ENCODE measurements around the gene FIP1L1. TPM values are rescaled to one million over a fixed set of nuclear protein-coding genes. Genes with fewer than 3 reads are reported as not detected.

Gene FIP1L1
- total RNA-seq, 1 donor from 2014 or later = 95.0 TPM

DNA sequence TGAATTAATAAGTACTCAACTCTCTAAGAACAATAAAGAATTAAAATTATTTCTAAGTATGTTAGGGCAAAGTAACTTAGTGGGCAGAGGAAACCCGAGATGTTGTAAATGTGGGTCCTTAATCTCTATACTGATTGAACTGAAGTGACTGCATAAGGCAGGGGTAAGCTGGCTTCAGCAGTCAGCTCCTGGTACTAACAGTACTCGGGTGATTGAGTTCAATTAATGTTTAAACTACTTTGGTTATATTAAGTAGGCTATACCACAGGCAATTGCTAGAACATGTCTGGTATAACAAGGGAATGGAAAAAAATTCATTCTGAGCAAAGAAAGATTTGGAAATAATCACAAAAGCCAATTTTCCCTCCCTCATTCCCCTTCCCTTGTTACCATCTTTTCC, 123.1 kb downstream of the FIP1L1 start:
- Mint-ChIP-seq H3K27me3 (ENCODE audit: low read depth) (no peaks in the 10 kb centered on the region), H3K4me1 (ENCODE audit: low read depth) (no peaks in the 10 kb centered on the region), H3K9me3 (no peaks in the 10 kb centered on the region), H3K4me3 (ENCODE audit: low read depth) (no peak overlapping the region), H3K27ac (no peak overlapping the region), H3K36me3 (ENCODE audit: low read depth) (no peaks in the 10 kb centered on the region)
- intact Hi-C loops (cut with micrococcal nuclease) = no loop called here
- DNase-seq (ENCODE audit: low spot score) = no peak

DNA sequence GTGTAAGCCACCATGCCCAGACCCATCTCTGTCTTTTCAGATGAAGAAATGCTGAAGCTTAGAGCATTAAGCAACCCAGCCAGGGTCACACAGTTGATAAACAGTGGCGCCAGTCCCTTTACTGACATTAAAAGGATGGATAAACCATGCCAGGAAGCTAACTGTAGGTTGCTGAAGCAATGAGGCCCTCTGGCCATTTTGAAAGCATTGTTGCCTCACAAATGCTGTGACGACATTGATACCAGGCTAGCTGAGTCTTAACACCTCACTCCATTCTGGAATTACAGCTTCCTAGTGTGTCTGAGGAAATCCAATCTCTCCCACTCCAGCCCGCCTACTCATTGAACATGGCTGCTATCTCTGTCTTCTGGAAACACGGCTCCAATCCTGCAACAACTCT, 124.1 kb downstream of the FIP1L1 start:
- intact Hi-C loops (cut with micrococcal nuclease) = no loop called here
- no peaks in the 10 kb centered on the region for H3K36me3 Mint-ChIP-seq (ENCODE audit: low read depth)
- no peaks in the 10 kb centered on the region for H3K4me1 Mint-ChIP-seq (ENCODE audit: low read depth)
- DNase-seq (ENCODE audit: low spot score) = no peak
- no peak overlapping the region for H3K4me3 Mint-ChIP-seq (ENCODE audit: low read depth)
- H3K9me3 Mint-ChIP-seq = no peaks in the 10 kb centered on the region
- H3K27ac Mint-ChIP-seq = no peak overlapping the region
- H3K27me3 Mint-ChIP-seq (ENCODE audit: low read depth) = no peaks in the 10 kb centered on the region

DNA sequence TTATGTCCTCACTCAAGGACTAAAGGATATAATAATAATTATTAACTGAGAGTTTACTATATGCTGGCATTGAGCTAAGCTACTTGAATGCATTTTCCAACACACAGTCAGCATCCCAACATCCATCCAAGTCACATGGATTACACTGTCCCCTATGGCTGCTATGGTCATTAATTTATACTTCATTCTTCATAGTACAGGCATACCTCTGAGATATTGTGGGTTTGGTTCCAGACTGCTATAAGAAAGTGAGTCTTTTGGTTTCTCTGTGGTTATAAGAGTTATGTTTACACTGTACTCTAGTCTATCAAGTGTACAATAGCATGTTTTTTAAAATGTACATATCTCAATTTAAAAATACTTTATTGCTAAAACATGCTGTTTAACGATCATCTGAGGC, 124.7 kb downstream of the FIP1L1 start:
- no peak for DNase-seq (ENCODE audit: low spot score)
- H3K27me3 Mint-ChIP-seq (ENCODE audit: low read depth) = no peaks in the 10 kb centered on the region
- no peak overlapping the region for H3K4me3 Mint-ChIP-seq (ENCODE audit: low read depth)
- H3K4me1 Mint-ChIP-seq (ENCODE audit: low read depth) = no peaks in the 10 kb centered on the region
- intact Hi-C loops (cut with micrococcal nuclease) = no loop called here
- H3K27ac Mint-ChIP-seq = no peak overlapping the region
- H3K36me3 Mint-ChIP-seq (ENCODE audit: low read depth) = no peaks in the 10 kb centered on the region
- H3K9me3 Mint-ChIP-seq = no peaks in the 10 kb centered on the region

DNA sequence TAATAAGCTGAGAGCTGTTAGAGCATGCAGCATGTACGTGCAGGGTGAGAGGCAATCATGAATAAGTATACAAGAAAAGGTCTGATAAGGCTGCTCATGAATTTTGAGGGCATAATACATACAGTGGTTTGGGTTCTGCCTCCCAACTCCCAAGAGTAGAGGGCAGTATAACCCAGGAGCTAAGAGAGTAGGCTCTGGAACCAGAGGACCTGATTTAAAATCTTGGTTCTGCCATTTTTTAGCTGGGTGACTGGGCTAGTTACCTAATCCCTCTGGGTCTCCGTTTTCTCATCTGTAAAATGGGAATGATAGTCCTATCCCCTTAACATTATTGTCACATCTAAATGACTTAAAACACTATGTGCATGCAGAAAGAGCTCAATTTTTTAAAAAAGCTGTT, 128.5 kb downstream of the FIP1L1 start:
- DNase-seq (ENCODE audit: low spot score) = no peak
- intact Hi-C loops (cut with micrococcal nuclease) = no loop called here
- no peak overlapping the region for H3K27ac Mint-ChIP-seq
- no peaks in the 10 kb centered on the region for H3K9me3 Mint-ChIP-seq
- no peaks in the 10 kb centered on the region for H3K36me3 Mint-ChIP-seq (ENCODE audit: low read depth)
- H3K4me1 Mint-ChIP-seq (ENCODE audit: low read depth) = no peaks in the 10 kb centered on the region
- no peak overlapping the region for H3K4me3 Mint-ChIP-seq (ENCODE audit: low read depth)
- H3K27me3 Mint-ChIP-seq (ENCODE audit: low read depth) = no peaks in the 10 kb centered on the region

DNA sequence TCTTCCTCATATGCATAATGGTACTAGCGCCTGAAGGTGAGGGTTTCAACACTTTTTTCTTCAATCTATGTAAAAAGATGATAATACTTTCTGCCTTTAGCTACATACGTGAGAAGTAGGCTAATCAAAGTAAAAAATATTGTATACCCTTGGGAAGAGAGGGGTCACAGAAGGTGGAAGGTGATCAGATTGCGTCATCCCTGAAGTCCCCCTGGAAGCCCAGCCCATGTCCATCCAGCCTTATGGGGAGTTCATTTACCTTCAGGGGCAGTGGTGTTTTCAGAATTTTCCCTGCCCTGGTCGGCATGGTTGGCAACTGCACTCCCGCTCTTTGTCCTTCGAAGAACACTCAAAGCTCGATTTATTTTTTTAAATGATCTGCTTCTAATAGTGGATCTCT, 129.6 kb downstream of the FIP1L1 start:
- Mint-ChIP-seq H3K36me3 (ENCODE audit: low read depth) (no peaks in the 10 kb centered on the region), H3K9me3 (no peaks in the 10 kb centered on the region), H3K27me3 (ENCODE audit: low read depth) (no peaks in the 10 kb centered on the region), H3K4me1 (ENCODE audit: low read depth) (no peaks in the 10 kb centered on the region), H3K4me3 (ENCODE audit: low read depth) (no peak overlapping the region), H3K27ac (no peak overlapping the region)
- no peak for DNase-seq (ENCODE audit: low spot score)
- intact Hi-C loops (cut with micrococcal nuclease) = no loop called here

DNA sequence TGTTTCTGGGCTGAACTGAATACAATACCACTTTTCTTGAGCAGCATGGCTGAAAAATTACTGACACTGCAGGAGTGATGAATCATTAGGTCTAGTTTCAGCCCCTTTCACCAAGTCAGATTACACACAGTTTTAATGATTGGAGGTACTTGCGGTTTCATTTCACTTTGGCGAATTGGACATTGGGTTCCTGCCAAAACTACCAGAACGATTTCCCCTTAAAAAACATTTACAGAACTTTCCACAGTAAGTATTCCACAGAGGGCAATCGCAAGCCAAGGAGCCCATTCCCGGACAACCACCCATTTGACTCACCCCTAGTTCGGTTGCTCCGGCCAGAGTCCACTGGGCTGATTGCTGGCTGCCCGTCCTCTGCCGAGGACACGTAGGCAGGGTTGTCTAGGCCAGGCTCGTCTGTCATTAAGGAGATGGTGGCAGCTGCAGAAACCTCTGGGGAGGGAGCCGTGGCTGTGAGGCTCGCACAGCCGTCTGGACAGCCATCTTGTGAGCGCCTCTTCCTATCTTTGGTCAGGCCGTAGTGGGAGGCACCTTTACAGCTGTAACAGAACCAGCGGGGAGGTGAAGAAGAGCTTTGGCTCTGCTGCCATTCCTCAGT, 130.3 kb downstream of the FIP1L1 start:
- intact Hi-C loops (cut with micrococcal nuclease) = no loop called here
- Mint-ChIP-seq H3K27ac (no peak overlapping the region), H3K4me3 (ENCODE audit: low read depth) (no peak overlapping the region), H3K36me3 (ENCODE audit: low read depth) (no peaks in the 10 kb centered on the region), H3K27me3 (ENCODE audit: low read depth) (no peaks in the 10 kb centered on the region), H3K4me1 (ENCODE audit: low read depth) (no peaks in the 10 kb centered on the region), H3K9me3 (no peaks in the 10 kb centered on the region)
- DNase-seq (ENCODE audit: low spot score) = no peak

DNA sequence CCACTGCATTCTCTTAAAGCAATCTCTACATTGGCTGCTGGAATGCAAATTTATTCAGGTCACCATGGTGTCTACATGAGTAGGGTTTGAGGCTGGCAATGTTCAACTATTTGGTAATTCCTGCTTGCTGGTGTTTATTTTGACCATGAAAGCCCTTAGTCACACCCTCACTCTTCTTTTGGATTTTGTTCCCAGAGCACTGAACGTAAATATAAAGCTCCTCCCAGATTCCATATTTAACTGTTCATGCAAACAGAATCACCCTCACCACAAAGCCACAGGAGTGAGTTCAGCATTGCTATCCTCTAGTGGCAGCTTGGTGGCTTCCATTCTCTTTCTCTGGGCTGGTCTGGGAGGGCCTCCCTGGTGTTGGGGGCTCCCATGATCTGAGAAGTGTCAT, 131.0 kb downstream of the FIP1L1 start:
- no peak overlapping the region for H3K4me3 Mint-ChIP-seq (ENCODE audit: low read depth)
- no peak overlapping the region for H3K27ac Mint-ChIP-seq
- H3K9me3 Mint-ChIP-seq = no peaks in the 10 kb centered on the region
- no peaks in the 10 kb centered on the region for H3K27me3 Mint-ChIP-seq (ENCODE audit: low read depth)
- DNase-seq (ENCODE audit: low spot score) = no peak
- H3K36me3 Mint-ChIP-seq (ENCODE audit: low read depth) = no peaks in the 10 kb centered on the region
- H3K4me1 Mint-ChIP-seq (ENCODE audit: low read depth) = no peaks in the 10 kb centered on the region
- intact Hi-C loops (cut with micrococcal nuclease) = no loop called here

DNA sequence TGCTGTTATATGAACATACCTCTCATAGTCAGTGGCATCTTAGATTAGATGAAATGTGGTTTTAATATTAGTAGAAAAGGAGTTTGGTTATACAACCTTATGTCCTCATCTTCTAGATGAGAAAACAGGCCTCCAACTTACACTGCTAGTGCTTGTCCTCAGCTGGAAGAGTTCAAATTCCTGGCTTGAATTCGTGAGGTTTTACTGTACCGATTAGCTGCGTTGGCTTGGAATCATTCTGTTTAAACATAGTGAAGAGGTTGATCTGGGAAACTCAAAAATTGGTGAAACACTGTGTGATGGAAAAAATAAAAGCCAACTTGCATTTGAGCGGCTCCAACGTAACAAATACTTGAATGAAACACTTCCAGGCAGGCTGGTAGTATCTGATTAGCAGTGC, 132.9 kb downstream of the FIP1L1 start:
- H3K36me3 Mint-ChIP-seq (ENCODE audit: low read depth) = no peaks in the 10 kb centered on the region
- DNase-seq (ENCODE audit: low spot score) = no peak
- intact Hi-C loops (cut with micrococcal nuclease) = no loop called here

More for the DNA sequence above, 132.9 kb downstream of the FIP1L1 start:
- H3K4me3 Mint-ChIP-seq (ENCODE audit: low read depth) = no peak overlapping the region
- no peaks in the 10 kb centered on the region for H3K4me1 Mint-ChIP-seq (ENCODE audit: low read depth)
- H3K9me3 Mint-ChIP-seq = no peaks in the 10 kb centered on the region
- H3K27ac Mint-ChIP-seq = no peak overlapping the region
- no peaks in the 10 kb centered on the region for H3K27me3 Mint-ChIP-seq (ENCODE audit: low read depth)

Other genes starting within 250 kb of the FIP1L1 start
- gene SCFD2, start 11.6 kb upstream of the FIP1L1 start, total RNA-seq = 26.3 and 31.7 TPM in 2 replicates
- gene LNX1, start 213.8 kb downstream of the FIP1L1 start, total RNA-seq = not detected in 2 replicates

Data from activated T-helper 2 cell treated with anti-CD3 and anti-CD28 coated beads, Interferon-gamma antibody, Interleukin-2, Interleukin-4, amounts not matched to agents 10 μg/mL and 5 μg/mL and 100 μg/mL, durations not matched to agents 14 hours and 24 hours and 36 hours (primary cell).